ENCODE data around the gene TMEM91. TPM values are rescaled to one million over a fixed set of nuclear protein-coding genes. Genes with fewer than 3 reads are reported as not detected.

Gene TMEM91
- total RNA-seq, 4 donors from 2014 or later = 9.7 to 17.2 (median 14.1) TPM

GRCh38 chr19:41351339-41352245, 24.7 kb upstream of the TMEM91 start:
- peaks cover 23 to 61% (median 58%) of the 10 kb centered on the region in 4 donors for H3K4me1 ChIP-seq
- H3K4me3 ChIP-seq = peak overlapping the region; percentile 80 to 90 (median 88)
- under 1% methylated on average over 54 of the region's 58 CpGs for WGBS
- no peak for DNase-seq (ENCODE audit: extremely low spot score)
- intact Hi-C loops (cut with DNase I) = loop anchor here (5.0 kb wide), 2 partner anchors 34 to 76 kb away; partner anchors contain the start of gene B3GNT8
- peaks cover 0 to 18% (median 14%) of the 10 kb centered on the region in 4 donors for H3K36me3 ChIP-seq
- H3K27me3 ChIP-seq = peaks cover 0 to 6% (median 0%) of the 10 kb centered on the region in 4 donors
- no peaks in the 10 kb centered on the region for H3K9me3 ChIP-seq
- H3K27ac ChIP-seq (replicated peaks in 1 of 4) = peak overlapping the region; percentile 87 to 95 (median 93)
- no peak for TF ChIP-seq EP300 (IDR thresholded peaks at IDR 0.05)
- no peak for TF ChIP-seq CTCF (IDR thresholded peaks at IDR 0.05)
- no peak for TF ChIP-seq POLR2A (IDR thresholded peaks at IDR 0.05; ENCODE audit: low read depth)
- TF ChIP-seq POLR2AphosphoS5 (IDR thresholded peaks at IDR 0.05) = peak; percentile 47 to 56

- WGBS = under 1% methylated on average over 12 of the region's 12 CpGs
- Histone ChIP-seq H3K4me3 (peak overlapping the region; percentile 80 to 90 (median 88)), H3K9me3 (no peaks in the 10 kb centered on the region), H3K27me3 (peaks cover 0 to 6% (median 0%) of the 10 kb centered on the region in 4 donors), H3K27ac (replicated peaks in 1 of 4) (peak overlapping the region; percentile 87 to 95 (median 93)), H3K4me1 (peaks cover 23 to 61% (median 58%) of the 10 kb centered on the region in 4 donors), H3K36me3 (peaks cover 0 to 11% (median 7%) of the 10 kb centered on the region in 4 donors)
- no peak for DNase-seq (ENCODE audit: extremely low spot score)
- no peak for TF ChIP-seq CTCF (IDR thresholded peaks at IDR 0.05)
- no peak for TF ChIP-seq EP300 (IDR thresholded peaks at IDR 0.05)
- TF ChIP-seq POLR2A (IDR thresholded peaks at IDR 0.05; ENCODE audit: low read depth) = no peak
- no peak for TF ChIP-seq POLR2AphosphoS5 (IDR thresholded peaks at IDR 0.05)
- intact Hi-C loops (cut with DNase I) = loop anchor here (5.0 kb wide), 2 partner anchors 35 to 75 kb away; partner anchors contain the start of gene B3GNT8
Measured at GRCh38 chr19:41352279-41352608, 24.1 kb upstream of the TMEM91 start.

GRCh38 chr19:41352609-41353465, 23.5 kb upstream of the TMEM91 start:
- TF ChIP-seq POLR2A (IDR thresholded peaks at IDR 0.05; ENCODE audit: low read depth) (no peak), EP300 (IDR thresholded peaks at IDR 0.05) (no peak), POLR2AphosphoS5 (IDR thresholded peaks at IDR 0.05) (no peak), CTCF (IDR thresholded peaks at IDR 0.05) (peak; percentile 39 to 40 (median 40))
- Histone ChIP-seq H3K27me3 (peaks cover 0 to 6% (median 0%) of the 10 kb centered on the region in 4 donors), H3K36me3 (peaks cover 0 to 5% (median 3%) of the 10 kb centered on the region in 4 donors), H3K4me3 (peak overlapping the region; percentile 80 to 90 (median 88)), H3K27ac (replicated peaks in 1 of 4) (peak overlapping the region; percentile 87 to 95 (median 93)), H3K4me1 (peaks cover 23 to 61% (median 58%) of the 10 kb centered on the region in 4 donors), H3K9me3 (no peaks in the 10 kb centered on the region)
- WGBS = 0% methylated on average over 31 of the region's 71 CpGs
- peak; percentile 94 for DNase-seq (ENCODE audit: extremely low spot score)
- intact Hi-C loops (cut with DNase I) = loop anchor here (5.0 kb wide), 2 partner anchors 36 to 74 kb away; partner anchors contain the start of gene B3GNT8

GRCh38 chr19:41353466-41354342, 22.6 kb upstream of the TMEM91 start, which contains the start of gene TGFB1:
TSS of gene TGFB1 (minus strand) at chr19:41353922. CDS start at chr19:41353044, 878 bp downstream.
- peak within 1 kb of the TSS; percentile 80 to 90 (median 88) for H3K4me3 ChIP-seq
- H3K9me3 ChIP-seq = no peaks in the 10 kb centered on the region
- TF ChIP-seq CTCF (IDR thresholded peaks at IDR 0.05) (peak; percentile 88 to 99 (median 88)), EP300 (IDR thresholded peaks at IDR 0.05) (no peak), POLR2AphosphoS5 (IDR thresholded peaks at IDR 0.05) (peak; percentile 65 to 70), POLR2A (IDR thresholded peaks at IDR 0.05; ENCODE audit: low read depth) (peak; percentile 15)
- peaks cover 23 to 61% (median 58%) of the 10 kb centered on the region in 4 donors for H3K4me1 ChIP-seq
- intact Hi-C loops (cut with DNase I) = loop anchor here (5.0 kb wide), 2 partner anchors 36 to 74 kb away; partner anchors contain the start of gene B3GNT8
- H3K27ac ChIP-seq (replicated peaks in 1 of 4) = peak within 1 kb of the TSS; percentile 87 to 95 (median 93)
- H3K36me3 ChIP-seq = no peaks in the 10 kb centered on the region
- 0% methylated on average over 46 of the region's 78 CpGs for WGBS
- DNase-seq (ENCODE audit: extremely low spot score) = peak; percentile 96
- H3K27me3 ChIP-seq = peaks cover 0 to 6% (median 0%) of the 10 kb centered on the region in 4 donors

All from esophagus muscularis mucosa (tissue), 4 donors.